ENCODE data around the gene ZC3HAV1.
"Not testable (repeated sequence)": the region's sequence is repeated elsewhere in the genome, so short reads cannot be mapped to it uniquely, and the experiment has no call there.

Gene ZC3HAV1

DNA sequence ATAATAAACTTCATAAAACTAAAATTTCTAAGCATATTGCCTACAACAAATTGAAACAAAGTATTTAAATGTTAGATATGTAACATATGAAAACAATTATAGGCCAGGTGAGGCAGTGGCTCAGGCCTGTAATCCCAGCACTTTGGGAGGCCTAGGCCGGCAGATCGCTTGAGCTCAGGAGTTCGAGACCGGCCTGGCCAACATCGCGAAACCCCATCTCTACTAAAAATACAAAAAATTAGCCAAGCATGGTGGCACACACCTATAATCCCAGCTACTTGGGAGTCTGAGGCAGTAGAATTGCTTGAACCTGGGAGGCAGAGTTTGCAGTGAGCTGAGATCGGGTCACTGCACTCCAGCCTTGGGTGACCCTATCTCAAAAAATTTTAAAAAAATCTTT, 3.3 kb downstream of the ZC3HAV1 start:
- not testable (repeated sequence) for H3K4me1 ChIP-seq (ENCODE audit: insufficient read depth, low read length); H3K36me3 ChIP-seq (ENCODE audit: insufficient read depth, low read length); H3K9ac ChIP-seq (ENCODE audit: low read depth, low read length); H3K9me3 ChIP-seq (ENCODE audit: control insufficient read depth, insufficient read depth, low read length)

DNA sequence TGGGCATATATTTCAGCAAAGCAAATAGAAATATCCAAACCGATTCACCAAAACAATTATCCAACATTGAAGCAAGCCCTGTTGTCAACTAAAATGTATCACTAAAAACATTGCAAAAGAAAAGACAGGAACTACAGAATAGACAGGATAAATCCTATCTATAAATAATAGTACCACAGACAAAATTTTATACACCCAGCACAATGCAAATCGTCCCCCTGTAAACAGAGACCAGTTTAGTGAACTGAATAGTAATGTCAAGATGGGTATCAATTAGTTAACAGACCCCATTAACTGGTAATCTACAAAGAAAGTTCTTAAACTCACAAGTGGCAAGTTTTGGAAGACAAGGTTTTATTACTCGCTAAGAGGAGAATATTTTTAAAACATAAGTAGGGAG, 4.0 kb downstream of the ZC3HAV1 start:
- no peaks in the 10 kb centered on the region for H3K4me1 ChIP-seq (ENCODE audit: insufficient read depth, low read length)
- no peaks in the 10 kb centered on the region for H3K36me3 ChIP-seq (ENCODE audit: insufficient read depth, low read length)
- no peak overlapping the region for H3K9ac ChIP-seq (ENCODE audit: low read depth, low read length)

DNA sequence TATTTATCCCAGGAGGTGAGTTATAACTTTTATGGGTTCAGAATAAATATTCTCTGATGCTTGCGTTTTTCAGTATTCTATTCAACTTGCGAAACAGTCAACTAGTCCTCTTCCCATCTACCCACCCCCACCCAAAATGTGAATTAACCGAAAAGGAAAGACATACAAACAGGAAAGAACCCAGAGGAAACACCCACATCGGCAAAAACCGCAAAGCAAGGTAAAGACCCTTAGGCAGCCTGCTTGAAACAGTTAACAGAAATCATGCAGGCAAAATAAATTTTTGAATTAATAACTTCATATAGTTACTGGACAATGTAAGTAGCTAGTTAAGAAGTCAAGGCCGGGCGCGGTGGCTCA, 5.4 kb downstream of the ZC3HAV1 start:
- Histone ChIP-seq H3K9me3 (ENCODE audit: control insufficient read depth, insufficient read depth, low read length) (no peaks in the 10 kb centered on the region), H3K4me1 (ENCODE audit: insufficient read depth, low read length) (no peaks in the 10 kb centered on the region), H3K36me3 (ENCODE audit: insufficient read depth, low read length) (no peaks in the 10 kb centered on the region), H3K9ac (ENCODE audit: low read depth, low read length) (no peak overlapping the region)

More for the DNA sequence above, 4.0 kb downstream of the ZC3HAV1 start:
- no peaks in the 10 kb centered on the region for H3K9me3 ChIP-seq (ENCODE audit: control insufficient read depth, insufficient read depth, low read length)

DNA sequence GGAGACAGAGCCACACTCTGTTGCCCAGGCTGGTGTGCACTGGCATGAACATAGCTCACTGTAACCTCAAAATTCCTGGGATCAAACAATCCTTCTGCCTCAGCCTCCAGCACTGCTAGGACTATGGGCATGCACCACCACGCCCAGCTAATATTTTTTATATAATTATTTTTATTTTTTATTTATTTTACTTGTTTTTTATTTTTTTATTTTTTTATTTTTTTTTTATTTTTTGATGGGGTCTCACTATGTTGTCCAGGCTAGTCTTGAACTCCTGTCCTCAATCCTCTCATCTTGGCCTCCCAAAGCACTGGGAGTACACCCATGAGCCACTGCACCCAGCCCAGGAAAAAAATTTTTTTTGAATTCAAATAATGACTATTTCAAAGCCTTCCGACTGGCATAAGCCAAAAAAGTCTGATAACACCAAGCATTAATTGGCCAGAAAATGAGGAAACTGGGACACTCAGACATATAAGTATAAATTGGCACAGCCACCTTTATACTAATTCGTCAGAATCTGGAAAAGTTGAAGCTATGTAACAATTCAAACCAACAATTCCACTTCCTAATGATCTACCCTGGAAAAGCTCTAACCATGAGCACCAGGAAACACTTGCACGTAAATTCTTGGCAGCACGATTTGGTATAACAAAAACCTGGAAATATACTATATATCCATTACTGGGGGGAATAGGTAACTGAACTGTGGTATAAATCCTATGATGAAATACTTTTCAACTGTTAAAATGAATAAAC, 6.3 kb downstream of the ZC3HAV1 start:
- Histone ChIP-seq H3K4me1 (ENCODE audit: insufficient read depth, low read length) (no peaks in the 10 kb centered on the region), H3K9ac (ENCODE audit: low read depth, low read length) (no peak overlapping the region), H3K9me3 (ENCODE audit: control insufficient read depth, insufficient read depth, low read length) (no peaks in the 10 kb centered on the region), H3K36me3 (ENCODE audit: insufficient read depth, low read length) (no peaks in the 10 kb centered on the region)

DNA sequence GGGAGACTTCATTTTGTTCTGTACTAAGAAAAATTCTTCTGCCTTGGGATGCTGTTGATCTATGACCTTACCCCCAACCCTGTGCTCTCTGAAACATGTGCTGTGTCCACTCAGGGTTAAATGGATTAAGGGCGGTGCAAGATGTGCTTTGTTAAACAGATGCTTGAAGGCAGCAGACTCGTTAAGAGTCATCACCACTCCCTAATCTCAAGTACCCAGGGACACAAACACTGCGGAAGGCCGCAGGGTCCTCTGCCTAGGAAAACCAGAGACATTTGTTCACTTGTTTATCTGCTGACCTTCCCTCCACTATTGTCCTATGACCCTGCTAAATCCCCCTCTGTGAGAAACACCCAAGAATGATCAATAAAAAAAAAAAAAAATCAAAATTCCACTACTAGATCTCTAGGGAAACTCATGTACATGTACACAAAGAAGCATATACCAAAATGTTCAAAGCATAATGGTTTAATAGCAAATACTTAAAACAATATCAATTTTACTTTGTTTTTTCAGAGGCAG, 7.8 kb downstream of the ZC3HAV1 start:
- not testable (repeated sequence) for H3K36me3 ChIP-seq (ENCODE audit: insufficient read depth, low read length); H3K9me3 ChIP-seq (ENCODE audit: control insufficient read depth, insufficient read depth, low read length); H3K4me1 ChIP-seq (ENCODE audit: insufficient read depth, low read length); H3K9ac ChIP-seq (ENCODE audit: low read depth, low read length)

DNA sequence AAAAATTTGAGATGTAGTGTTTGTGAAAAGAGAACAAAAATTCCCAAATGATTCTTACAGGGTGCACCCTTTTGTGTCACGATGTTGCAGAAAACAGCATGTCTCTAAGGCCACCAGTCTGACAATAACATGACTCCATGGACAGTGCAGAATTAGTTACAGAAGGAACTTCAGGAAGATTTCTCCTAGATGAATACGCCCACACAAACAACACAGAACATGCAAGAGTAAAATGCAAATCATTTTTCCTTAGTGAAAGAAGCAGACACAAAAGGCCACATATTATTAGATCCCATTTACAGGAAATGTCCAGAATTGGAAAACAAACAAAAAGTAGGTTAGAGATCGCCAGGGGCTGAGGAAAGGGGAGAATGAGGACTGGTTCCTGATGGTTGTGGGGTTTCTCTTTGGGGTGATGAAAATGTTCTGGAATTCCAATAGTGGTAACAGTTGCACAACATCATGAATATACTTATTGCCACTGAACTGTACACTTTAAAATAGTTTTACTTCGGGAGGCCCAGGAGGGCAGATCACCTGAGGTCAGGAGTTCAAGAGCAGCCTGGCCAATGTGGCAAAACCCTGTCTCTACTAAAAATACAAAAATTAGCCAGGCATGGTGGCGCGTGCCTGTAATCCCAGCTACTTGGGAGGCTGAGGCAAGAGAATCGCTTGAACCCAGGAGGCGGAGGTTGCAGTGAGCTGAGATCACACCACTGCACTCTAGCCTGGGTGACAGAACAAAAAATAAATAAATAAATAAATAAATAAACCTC, 10.2 kb downstream of the ZC3HAV1 start:
- Histone ChIP-seq H3K9me3 (ENCODE audit: control insufficient read depth, insufficient read depth, low read length) (no peaks in the 10 kb centered on the region), H3K36me3 (ENCODE audit: insufficient read depth, low read length) (no peaks in the 10 kb centered on the region), H3K4me1 (ENCODE audit: insufficient read depth, low read length) (peaks cover 12% of the 10 kb centered on the region), H3K9ac (ENCODE audit: low read depth, low read length) (no peak overlapping the region)

DNA sequence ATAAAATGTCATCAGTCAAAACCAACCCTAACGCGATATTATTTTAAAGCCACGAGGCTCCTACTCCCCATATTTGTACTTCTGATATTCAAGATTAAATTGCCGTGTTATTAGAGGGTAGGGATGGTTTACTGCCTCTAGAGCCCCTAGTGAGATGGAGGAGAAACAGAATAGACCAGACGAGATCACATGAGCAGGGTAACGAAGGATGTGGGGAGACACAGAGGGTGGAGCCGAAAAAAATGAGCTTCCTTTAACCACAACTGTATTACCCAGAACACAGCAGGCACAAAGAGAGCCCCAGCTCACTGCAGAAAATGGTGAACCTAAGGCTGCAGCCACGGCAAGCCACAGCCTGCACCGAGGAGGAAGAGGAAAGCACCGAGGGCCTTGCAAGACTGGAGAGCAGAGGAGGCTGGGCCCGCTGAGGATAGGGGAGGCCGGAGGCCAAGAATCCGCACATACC, 14.3 kb downstream of the ZC3HAV1 start:
- no peaks in the 10 kb centered on the region for H3K36me3 ChIP-seq (ENCODE audit: insufficient read depth, low read length)
- H3K4me1 ChIP-seq (ENCODE audit: insufficient read depth, low read length), result peaks cover 29% of the 10 kb centered on the region
- H3K9ac ChIP-seq (ENCODE audit: low read depth, low read length), result no peak overlapping the region
- H3K9me3 ChIP-seq (ENCODE audit: control insufficient read depth, insufficient read depth, low read length), result no peaks in the 10 kb centered on the region

DNA sequence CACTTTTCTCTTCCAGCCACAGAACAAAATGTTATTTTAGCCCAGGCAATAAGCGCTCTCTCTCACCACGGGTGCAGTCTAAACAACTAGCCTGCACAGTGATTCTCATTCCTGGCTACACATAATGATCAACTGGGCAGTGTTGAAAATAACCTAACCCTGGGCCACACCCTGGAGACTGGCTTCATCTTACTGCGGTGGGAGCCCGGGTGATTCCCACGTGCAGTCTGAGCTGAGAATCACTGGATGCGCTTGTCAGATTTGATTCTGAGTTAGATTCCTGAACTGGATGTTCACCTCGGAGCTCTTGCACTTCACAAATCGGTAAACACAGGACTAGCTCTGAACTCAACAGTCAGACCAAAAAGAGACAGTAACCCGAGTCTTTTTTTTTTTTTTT, 14.9 kb downstream of the ZC3HAV1 start:
- H3K4me1 ChIP-seq (ENCODE audit: insufficient read depth, low read length), result peaks cover 29% of the 10 kb centered on the region
- H3K36me3 ChIP-seq (ENCODE audit: insufficient read depth, low read length), result no peaks in the 10 kb centered on the region
- H3K9ac ChIP-seq (ENCODE audit: low read depth, low read length), result no peak overlapping the region
- no peaks in the 10 kb centered on the region for H3K9me3 ChIP-seq (ENCODE audit: control insufficient read depth, insufficient read depth, low read length)

DNA sequence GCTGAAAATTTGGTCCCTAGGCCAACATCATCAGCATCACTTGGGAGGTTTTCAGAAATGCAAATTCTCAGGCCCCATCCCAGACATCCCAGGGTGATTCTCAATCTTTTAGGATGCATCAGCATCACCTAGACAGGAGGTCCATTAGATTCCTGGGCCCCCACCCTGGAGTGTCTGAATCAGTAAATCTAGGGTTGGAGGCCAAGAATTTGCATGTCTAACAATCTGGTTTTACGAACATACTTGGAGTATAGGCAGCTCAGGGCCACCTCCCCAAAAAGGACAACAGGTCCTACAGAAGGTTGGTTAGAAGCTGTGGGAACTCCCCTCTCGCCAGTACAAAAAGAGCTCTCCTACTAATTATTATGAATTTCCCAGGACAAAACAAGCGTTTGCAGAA, 15.5 kb downstream of the ZC3HAV1 start:
- 0 out of 2 replicates have a peak, but pooled peaks cover 5% of the 10 kb centered on the region for H3K36me3 ChIP-seq (ENCODE audit: insufficient read depth, low read length)
- peaks cover 29% of the 10 kb centered on the region for H3K4me1 ChIP-seq (ENCODE audit: insufficient read depth, low read length)
- no peak overlapping the region for H3K9ac ChIP-seq (ENCODE audit: low read depth, low read length)
- H3K9me3 ChIP-seq (ENCODE audit: control insufficient read depth, insufficient read depth, low read length), result no peaks in the 10 kb centered on the region

DNA sequence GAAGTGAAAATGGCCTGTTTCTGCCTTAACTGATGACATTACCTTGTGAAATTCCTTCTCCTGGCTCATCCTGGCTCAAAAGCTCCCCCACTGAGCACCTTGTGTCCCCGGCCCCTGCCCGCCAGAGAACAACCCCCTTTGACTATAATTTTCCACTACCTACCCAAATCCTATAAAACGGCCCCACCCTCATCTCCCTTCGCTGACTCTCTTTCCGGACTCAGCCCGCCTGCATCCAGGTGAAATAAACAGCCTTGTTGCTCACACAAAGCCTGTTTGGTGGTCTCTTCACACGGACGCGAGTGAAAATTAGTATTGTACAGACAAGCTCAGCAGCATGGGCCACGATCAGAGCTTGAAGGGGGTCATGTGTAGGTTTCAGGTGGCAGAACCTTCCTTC, 16.0 kb downstream of the ZC3HAV1 start:
- H3K36me3 ChIP-seq (ENCODE audit: insufficient read depth, low read length); H3K9me3 ChIP-seq (ENCODE audit: control insufficient read depth, insufficient read depth, low read length); H3K9ac ChIP-seq (ENCODE audit: low read depth, low read length): not testable (repeated sequence)
- H3K4me1 ChIP-seq (ENCODE audit: insufficient read depth, low read length), result peaks cover 29% of the 10 kb centered on the region

DNA sequence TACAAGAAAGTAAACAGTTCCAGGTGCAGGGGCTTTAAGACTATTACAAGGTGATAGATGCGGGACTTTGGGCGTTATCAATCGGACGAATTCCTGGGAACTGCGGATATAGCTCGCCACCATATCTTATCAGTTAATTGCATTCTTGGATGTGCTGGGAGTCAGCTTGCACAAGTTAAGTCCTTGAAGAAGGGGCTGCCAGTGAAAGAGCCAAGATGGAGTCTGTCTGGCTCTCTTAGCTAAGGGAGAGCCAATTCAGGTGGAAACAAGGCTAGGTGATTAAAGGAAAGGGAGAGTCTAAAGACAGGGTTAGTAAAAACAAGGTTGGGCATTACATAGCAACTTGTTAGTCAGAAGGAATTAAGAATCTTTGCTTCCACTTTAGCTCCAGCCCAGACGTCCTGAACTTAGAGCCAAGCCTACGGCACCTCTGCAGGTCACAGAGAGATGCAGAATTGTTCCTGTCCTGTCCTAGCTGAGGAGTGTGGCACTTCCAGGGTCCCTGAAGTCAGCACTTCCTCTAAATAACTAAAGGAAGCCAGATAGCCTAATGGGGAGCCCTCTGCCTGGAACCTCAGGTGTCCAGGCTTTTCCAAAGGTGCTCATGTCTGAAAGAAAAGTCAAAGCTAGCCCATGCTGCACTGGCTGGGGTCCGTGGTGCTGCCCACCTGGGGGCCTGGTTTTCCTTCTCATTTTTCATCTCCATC, 17.3 kb downstream of the ZC3HAV1 start:
- Histone ChIP-seq H3K36me3 (ENCODE audit: insufficient read depth, low read length) (peaks cover 13% of the 10 kb centered on the region; the same call in 1 of the 2 replicates), H3K4me1 (ENCODE audit: insufficient read depth, low read length) (peaks cover 29% of the 10 kb centered on the region), H3K9ac (ENCODE audit: low read depth, low read length) (no peak overlapping the region), H3K9me3 (ENCODE audit: control insufficient read depth, insufficient read depth, low read length) (no peaks in the 10 kb centered on the region)

DNA sequence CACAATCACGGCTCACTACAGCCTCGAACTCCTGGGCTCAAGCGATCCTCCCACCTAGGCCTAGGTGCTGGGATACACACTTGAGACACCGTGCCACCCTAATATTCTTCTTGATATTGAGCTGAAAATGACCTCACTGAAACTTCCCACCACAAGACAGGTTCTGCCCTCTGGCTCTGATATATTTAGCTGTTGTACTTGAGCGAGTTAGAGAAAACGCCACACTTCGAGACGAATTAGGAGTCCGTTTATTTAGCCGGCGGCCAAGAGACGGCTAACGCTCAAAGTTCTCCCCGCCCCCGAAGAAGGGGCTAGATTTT, 17.9 kb downstream of the ZC3HAV1 start:
- H3K9me3 ChIP-seq (ENCODE audit: control insufficient read depth, insufficient read depth, low read length), result no peaks in the 10 kb centered on the region
- H3K4me1 ChIP-seq (ENCODE audit: insufficient read depth, low read length), result peaks cover 29% of the 10 kb centered on the region
- no peak overlapping the region for H3K9ac ChIP-seq (ENCODE audit: low read depth, low read length)
- H3K36me3 ChIP-seq (ENCODE audit: insufficient read depth, low read length), result peaks cover 19% of the 10 kb centered on the region; the same call in 1 of the 2 replicates

DNA sequence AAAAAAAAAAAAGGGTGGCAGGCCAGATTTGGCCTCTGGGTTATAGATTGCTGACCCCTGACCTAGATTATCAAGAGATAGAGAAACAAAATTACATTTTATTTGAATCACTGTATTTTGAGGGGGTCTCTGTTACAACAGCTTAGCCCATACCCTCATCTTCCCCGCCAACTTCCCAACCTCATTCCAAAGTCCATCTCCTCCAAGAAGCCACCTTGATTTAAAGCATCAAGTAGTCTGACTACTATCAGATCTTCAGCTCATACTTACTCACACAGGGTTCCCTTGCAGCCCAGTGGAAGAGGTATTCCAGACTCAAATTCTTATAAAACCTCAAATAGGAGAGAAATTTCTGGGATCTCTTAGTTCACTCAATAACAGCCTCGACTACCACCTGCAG, 20.4 kb downstream of the ZC3HAV1 start:
- H3K9me3 ChIP-seq (ENCODE audit: control insufficient read depth, insufficient read depth, low read length), result no peaks in the 10 kb centered on the region
- H3K9ac ChIP-seq (ENCODE audit: low read depth, low read length), result no peak overlapping the region
- H3K36me3 ChIP-seq (ENCODE audit: insufficient read depth, low read length), result peaks cover 30% of the 10 kb centered on the region
- peaks cover 14% of the 10 kb centered on the region for H3K4me1 ChIP-seq (ENCODE audit: insufficient read depth, low read length)

DNA sequence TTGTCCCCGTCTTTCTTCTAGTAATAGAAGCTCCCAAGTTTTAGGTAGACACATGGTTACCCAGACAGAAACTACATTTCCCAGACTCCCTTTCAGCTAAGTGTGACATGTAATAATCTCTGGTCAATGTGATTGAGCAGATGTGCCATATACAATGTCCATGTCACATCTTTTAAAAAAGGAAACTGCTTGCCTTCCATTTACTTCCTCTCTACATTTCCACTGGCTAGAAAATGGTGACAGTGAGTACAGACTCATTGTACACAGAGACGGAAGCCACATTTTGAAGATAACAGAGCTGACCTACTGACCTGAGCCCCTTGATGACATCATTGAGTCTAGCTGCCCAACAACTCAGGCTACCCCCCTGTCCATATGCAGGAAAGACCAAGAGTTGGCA, 21.3 kb downstream of the ZC3HAV1 start:
- Histone ChIP-seq H3K9ac (ENCODE audit: low read depth, low read length) (no peak overlapping the region), H3K9me3 (ENCODE audit: control insufficient read depth, insufficient read depth, low read length) (no peaks in the 10 kb centered on the region), H3K36me3 (ENCODE audit: insufficient read depth, low read length) (peaks cover 38% of the 10 kb centered on the region), H3K4me1 (ENCODE audit: insufficient read depth, low read length) (peaks cover 8% of the 10 kb centered on the region)
